Activated CD4-positive, alpha-beta T cell treated with anti-CD3 and anti-CD28 coated beads for 1 hour (primary cell): Measurements from ENCODE around the gene DOC2A.
"Not testable (repeated sequence)": the region's sequence is repeated elsewhere in the genome, so short reads cannot be mapped to it uniquely, and the experiment has no call there.

Experiments used
- DNase-seq: peaks from one replicate; pipeline ENCODE4 v3.0.0-alpha.2; 2020

Gene DOC2A

GRCh38 chr16:30010844-30011713 lies at the start of gene DOC2A:
Gene DOC2A, minus strand, starts transcription at chr16:30011027. Its CDS starts 805 bp downstream, at chr16:30010222.
- no peak for DNase-seq

- DNase-seq, result no peak
Observed at GRCh38 chr16:30060346-30060745, 49.5 kb upstream of the DOC2A start.

GRCh38 chr16:30054959-30055553 lies 44.2 kb upstream of the DOC2A start:
- DNase-seq, result no peak

- no peak for DNase-seq
Observed at GRCh38 chr16:30054451-30054850, 43.6 kb upstream of the DOC2A start.

- DNase-seq, result no peak
Observed at GRCh38 chr16:30053376-30054015, 42.7 kb upstream of the DOC2A start.

- peak; percentile 82 for DNase-seq
Observed at GRCh38 chr16:30052671-30053372, 42.0 kb upstream of the DOC2A start.

GRCh38 chr16:30051518-30051917 lies 40.7 kb upstream of the DOC2A start:
- DNase-seq, result no peak

GRCh38 chr16:30049871-30050270 lies 39.0 kb upstream of the DOC2A start:
- DNase-seq, result no peak

- DNase-seq, result no peak
Observed at GRCh38 chr16:30046588-30046987, 35.8 kb upstream of the DOC2A start.

- DNase-seq, result no peak
Observed at GRCh38 chr16:30046178-30046577, 35.4 kb upstream of the DOC2A start.

- DNase-seq, result no peak
Observed at GRCh38 chr16:30041841-30042240, 31.0 kb upstream of the DOC2A start.

GRCh38 chr16:30040690-30041089 lies 29.9 kb upstream of the DOC2A start:
- DNase-seq, result not testable (repeated sequence)

GRCh38 chr16:30040221-30040620 lies 29.4 kb upstream of the DOC2A start:
- DNase-seq, result no peak

- DNase-seq, result no peak
Observed at GRCh38 chr16:30033270-30033669, 22.4 kb upstream of the DOC2A start.

- peak; percentile 36 for DNase-seq
Observed at GRCh38 chr16:30032083-30032819, 21.4 kb upstream of the DOC2A start.

- DNase-seq, result no peak
Observed at GRCh38 chr16:30031477-30031918, 20.7 kb upstream of the DOC2A start.

- no peak for DNase-seq
Observed at GRCh38 chr16:30030841-30031413, 20.1 kb upstream of the DOC2A start, which contains the start of gene TLCD3B. Gene TLCD3B, minus strand, starts transcription at chr16:30031271. Its CDS starts 744 bp downstream, at chr16:30030527.

GRCh38 chr16:30030011-30030685 lies 19.3 kb upstream of the DOC2A start:
- DNase-seq, result no peak

GRCh38 chr16:30028438-30029076 lies 17.7 kb upstream of the DOC2A start:
- DNase-seq, result no peak

GRCh38 chr16:30027588-30028437 lies 17.0 kb upstream of the DOC2A start:
- DNase-seq, result no peak
